Fibroblast of villous mesenchyme (primary cell): ENCODE measurements around the gene DAND5. TPM values are rescaled to one million over a fixed set of nuclear protein-coding genes. Genes with fewer than 3 reads are reported as not detected.

Experiments used
- DNase-seq: peaks from one replicate; pipeline ENCODE4 v3.0.0-alpha.2; 2010; ENCODE audit warnings: low read depth
- H3K4me3 ChIP-seq: 2 replicates; pipeline ENCODE4 v1.5.1; 2011; ENCODE audit warnings: low read depth, mild to moderate bottlenecking, low read length
- CTCF ChIP-seq: IDR thresholded peaks from 2 replicates; pipeline ENCODE4 v1.5.1; 2012; ENCODE audit warnings: low read depth, mild to moderate bottlenecking, low read length; ENCODE audit not compliant: insufficient read depth
- total RNA-seq: library from RNA; depleted of rRNA; stranded (reverse); fragments of >200 nt; gene quantifications from 2 replicates; pipeline ENCODE4 v1.2.3, GENCODE V29; 2012

The DAND5 gene
- total RNA-seq, 1 donor, result not detected

DNA sequence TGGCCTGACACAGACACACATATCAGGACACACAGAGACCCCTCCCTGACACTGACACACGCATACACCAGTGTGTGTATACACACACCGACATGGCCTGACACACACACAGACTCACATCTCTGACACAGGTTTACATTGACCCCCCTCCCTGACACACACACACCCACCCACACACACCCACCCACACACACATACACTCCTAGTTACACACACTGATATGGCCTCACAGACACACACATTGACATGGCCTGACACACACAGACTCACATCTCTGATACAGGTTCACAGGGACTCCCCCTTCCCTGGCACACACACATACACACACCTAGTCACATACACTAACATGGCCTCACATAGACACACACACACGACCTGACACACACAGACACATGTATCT, 21.5 kb downstream of the DAND5 start:
- no peak overlapping the region for H3K4me3 ChIP-seq
- no peak for DNase-seq
- no peak for TF ChIP-seq CTCF

DNA sequence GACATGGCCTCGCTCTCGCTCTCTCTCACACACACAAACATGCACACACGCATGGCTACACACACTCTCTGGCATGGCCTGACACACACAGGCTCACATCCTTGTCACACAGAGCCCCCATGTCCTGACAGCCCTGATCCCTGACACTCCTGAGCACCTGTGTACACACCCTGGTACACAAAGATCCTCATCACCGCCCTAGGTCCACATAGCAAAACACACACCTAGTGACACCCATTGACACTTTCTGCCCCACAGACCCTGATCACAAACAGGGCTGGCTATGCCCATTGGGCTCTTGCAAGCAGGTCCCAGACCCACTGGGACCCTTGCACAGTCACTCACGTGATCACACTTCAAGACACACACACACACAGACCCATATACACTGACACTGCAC, 21.9 kb downstream of the DAND5 start:
- no peak for DNase-seq
- no peak for TF ChIP-seq CTCF
- no peak overlapping the region for H3K4me3 ChIP-seq

DNA sequence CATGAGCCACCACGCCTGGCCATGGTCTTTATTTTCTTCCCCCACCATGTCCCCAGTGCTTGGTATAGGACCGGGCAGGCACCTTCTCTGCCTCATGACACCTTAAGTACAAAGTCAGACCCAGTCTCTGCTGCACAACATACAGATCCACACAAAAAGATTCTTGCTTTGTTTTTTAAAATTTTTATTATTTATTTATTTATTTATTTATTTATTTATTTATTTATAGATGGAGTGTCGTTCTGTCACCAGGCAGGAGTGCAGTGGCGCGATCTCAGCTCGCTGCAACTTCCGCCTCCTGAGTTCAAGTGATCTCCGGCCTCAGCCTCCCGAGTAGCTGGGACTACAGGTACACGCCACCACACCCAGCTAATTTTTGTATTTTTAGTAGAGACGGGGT, 23.4 kb downstream of the DAND5 start:
- TF ChIP-seq CTCF, result no peak
- no peak overlapping the region for H3K4me3 ChIP-seq
- DNase-seq, result no peak

- DNase-seq, result no peak
- no peak overlapping the region for H3K4me3 ChIP-seq
- no peak for TF ChIP-seq CTCF
Measured at GRCh38 chr19:12993562-12993961, 24.2 kb downstream of the DAND5 start.

- peak; percentile 69 for DNase-seq
- TF ChIP-seq CTCF, result no peak
- H3K4me3 ChIP-seq, result peak within 1 kb of the TSS; percentile 76
Measured at GRCh38 chr19:12994701-12995595, 25.6 kb downstream of the DAND5 start, which contains the start of gene NFIX. NFIX (plus strand) TSS chr19:12995475; CDS start chr19:12995838, 363 bp downstream.

DNA sequence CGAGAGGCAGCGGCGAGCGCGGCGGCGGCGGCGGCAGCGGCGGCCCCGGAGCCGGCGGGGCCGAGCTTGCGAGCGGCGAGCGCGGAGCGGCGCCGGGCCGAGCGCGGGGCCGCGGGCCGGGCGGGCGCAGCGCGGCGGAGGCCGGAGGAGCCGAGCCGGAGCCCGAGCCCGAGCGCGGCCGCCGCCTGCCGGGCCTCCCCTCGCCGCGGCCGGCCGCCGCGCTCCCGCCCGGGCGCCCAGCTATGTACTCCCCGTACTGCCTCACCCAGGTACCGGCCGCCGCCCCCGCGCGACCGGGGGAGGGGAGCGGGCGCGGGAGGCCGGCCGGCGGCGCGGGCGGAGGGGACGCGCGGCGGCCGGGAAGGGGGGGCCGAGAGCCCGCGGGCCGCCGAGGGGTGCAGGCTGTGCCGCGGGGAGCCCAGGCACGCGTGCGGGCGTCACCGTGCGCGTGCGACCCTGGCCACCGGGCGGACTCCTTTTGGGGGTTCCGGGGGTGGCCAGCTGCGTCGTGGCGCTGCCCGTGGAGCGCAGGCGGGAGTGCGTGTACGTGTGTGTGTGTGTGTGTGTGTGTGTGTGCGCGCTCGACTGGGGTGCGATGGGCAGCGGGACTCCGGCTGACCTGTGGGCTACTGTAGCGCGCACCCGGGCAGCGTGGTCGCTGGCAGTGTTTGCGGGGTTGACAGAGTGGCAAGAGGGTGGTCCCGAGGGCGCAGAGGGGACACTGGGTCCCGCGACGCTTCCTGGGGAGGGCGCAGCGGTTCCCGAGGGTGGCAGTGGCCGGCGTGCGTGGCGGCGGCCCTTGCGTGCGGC, 26.4 kb downstream of the DAND5 start:
- TF ChIP-seq CTCF, result no peak
- no peak for DNase-seq
- peak overlapping the region; percentile 76 for H3K4me3 ChIP-seq
